ENCODE results near the gene C3orf18.

DNA sequence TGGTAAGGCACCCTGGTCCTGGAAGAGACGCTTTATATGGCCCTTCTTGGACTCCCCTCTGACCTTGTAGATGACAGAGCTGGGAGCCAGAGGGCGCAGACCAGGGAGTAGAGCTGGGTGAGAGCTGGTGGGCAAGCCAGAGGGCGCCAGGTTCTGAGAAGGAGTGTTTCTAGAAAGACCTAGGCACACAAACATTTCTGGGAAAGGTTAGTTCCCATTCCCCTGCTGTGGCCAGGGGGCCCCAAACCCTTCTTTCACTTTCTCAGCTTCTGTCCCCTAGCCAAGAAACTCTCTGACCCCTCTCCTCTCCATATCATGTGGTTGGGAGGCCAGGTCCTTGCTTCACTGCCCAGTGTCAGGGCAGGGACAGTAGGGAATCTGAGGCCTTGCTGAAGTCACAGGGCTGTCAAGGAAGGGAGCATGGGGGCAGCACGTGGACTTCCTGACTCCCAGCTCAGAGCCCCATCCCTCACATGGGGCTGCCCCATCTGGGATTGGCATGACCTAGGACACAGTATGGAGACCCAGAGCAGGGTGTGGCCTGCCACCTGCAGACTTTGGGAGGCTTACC is 5.3 kb upstream of the C3orf18 start:
- TF ChIP-seq EZH2 (IDR thresholded peaks at IDR 0.05; ENCODE audit: low read length) (no peak), CTCF (optimal IDR thresholded peaks at IDR 0.05 in 1 of 3, IDR thresholded peaks at IDR 0.05 in 1 of 3, conservative IDR thresholded peaks at IDR 0.05 in 1 of 3; ENCODE audit: extremely low read depth in 1 of 3, insufficient read depth in 2 of 3, low read length in 3 of 3) (no peak)

All from keratinocyte (primary cell).